ENCODE results near the gene CFAP157.
A peak's percentile ranks its signal among the peaks of the same experiment; 100 is the strongest.

Gene CFAP157

DNA sequence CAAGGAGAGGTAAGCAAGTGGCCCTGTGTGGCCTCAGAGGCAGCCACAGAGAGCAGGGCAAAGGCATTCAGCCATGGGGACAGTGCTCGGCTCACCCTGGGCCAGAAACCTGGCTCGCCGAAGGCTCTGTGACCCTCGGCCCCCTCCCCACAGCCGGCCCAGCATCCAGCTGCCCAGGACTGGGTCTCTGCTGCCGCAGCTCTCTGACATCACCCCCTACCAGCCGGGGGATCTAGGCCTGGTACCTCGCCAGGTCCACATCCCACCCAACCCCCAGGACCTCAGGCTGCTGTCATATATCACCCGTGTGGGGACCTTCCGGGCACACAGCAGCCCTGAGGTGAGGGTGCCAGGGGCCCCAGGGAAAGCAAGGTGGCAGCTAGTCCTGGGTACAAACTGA, 6.1 kb downstream of the CFAP157 start:
- Histone ChIP-seq H3F3A (ENCODE audit: insufficient read depth, low read length) (no peaks in the 10 kb centered on the region), H3K36me3 (replicated peaks; ENCODE audit: insufficient read depth, low read length) (no peaks in the 10 kb centered on the region), H3K4me2 (ENCODE audit: low read depth, low read length) (no peak overlapping the region), H3K27me3 (replicated peaks; ENCODE audit: insufficient read depth, low read length) (no peaks in the 10 kb centered on the region), H3K4me1 (ENCODE audit: low read length) (no peaks in the 10 kb centered on the region), H3K9me3 (replicated peaks; ENCODE audit: insufficient read depth, low read length) (no peaks in the 10 kb centered on the region), H4K20me1 (ENCODE audit: insufficient read depth, low read length) (no peaks in the 10 kb centered on the region), H3K27ac (ENCODE audit: low read length) (no peak overlapping the region), H3K4me3 (ENCODE audit: low read length) (no peak overlapping the region), H3K9me2 (replicated peaks; ENCODE audit: insufficient read depth, low read length) (no peaks in the 10 kb centered on the region), H3K79me2 (ENCODE audit: low read length) (no peaks in the 10 kb centered on the region), H2AFZ (ENCODE audit: low read length) (no peak overlapping the region), H3K9ac (ENCODE audit: low read length) (no peak overlapping the region)
- no peak for DNase-seq
- TF ChIP-seq EZH2 (optimal IDR thresholded peaks at IDR 0.05; ENCODE audit: low read depth, low read length), result no peak
- TF ChIP-seq EZH2phosphoT487 (IDR thresholded peaks at IDR 0.05; ENCODE audit: low read length), result no peak

- H3K27me3 ChIP-seq (replicated peaks; ENCODE audit: insufficient read depth, low read length), result no peaks in the 10 kb centered on the region
- no peak overlapping the region for H3K4me3 ChIP-seq (ENCODE audit: low read length)
- peak overlapping the region; percentile 51; the same call in 1 of the 2 replicates for H3K4me2 ChIP-seq (ENCODE audit: low read depth, low read length)
- no peaks in the 10 kb centered on the region for H3K4me1 ChIP-seq (ENCODE audit: low read length)
- TF ChIP-seq, protein P1, sequence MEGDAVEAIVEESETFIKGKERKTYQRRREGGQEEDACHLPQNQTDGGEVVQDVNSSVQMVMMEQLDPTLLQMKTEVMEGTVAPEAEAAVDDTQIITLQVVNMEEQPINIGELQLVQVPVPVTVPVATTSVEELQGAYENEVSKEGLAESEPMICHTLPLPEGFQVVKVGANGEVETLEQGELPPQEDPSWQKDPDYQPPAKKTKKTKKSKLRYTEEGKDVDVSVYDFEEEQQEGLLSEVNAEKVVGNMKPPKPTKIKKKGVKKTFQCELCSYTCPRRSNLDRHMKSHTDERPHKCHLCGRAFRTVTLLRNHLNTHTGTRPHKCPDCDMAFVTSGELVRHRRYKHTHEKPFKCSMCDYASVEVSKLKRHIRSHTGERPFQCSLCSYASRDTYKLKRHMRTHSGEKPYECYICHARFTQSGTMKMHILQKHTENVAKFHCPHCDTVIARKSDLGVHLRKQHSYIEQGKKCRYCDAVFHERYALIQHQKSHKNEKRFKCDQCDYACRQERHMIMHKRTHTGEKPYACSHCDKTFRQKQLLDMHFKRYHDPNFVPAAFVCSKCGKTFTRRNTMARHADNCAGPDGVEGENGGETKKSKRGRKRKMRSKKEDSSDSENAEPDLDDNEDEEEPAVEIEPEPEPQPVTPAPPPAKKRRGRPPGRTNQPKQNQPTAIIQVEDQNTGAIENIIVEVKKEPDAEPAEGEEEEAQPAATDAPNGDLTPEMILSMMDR (IDR thresholded peaks at IDR 0.05; ENCODE audit: low read length), result no peak
- no peak for TF ChIP-seq EZH2phosphoT487 (IDR thresholded peaks at IDR 0.05; ENCODE audit: low read length)
- no peak for TF ChIP-seq EZH2 (optimal IDR thresholded peaks at IDR 0.05; ENCODE audit: low read depth, low read length)
- no peak overlapping the region for H3K9ac ChIP-seq (ENCODE audit: low read length)
- DNase-seq, result no peak
- no peaks in the 10 kb centered on the region for H3K9me2 ChIP-seq (replicated peaks; ENCODE audit: insufficient read depth, low read length)
- no peak overlapping the region for H3K27ac ChIP-seq (ENCODE audit: low read length)
- no peaks in the 10 kb centered on the region for H3K36me3 ChIP-seq (replicated peaks; ENCODE audit: insufficient read depth, low read length)
- H3K79me2 ChIP-seq (ENCODE audit: low read length), result no peaks in the 10 kb centered on the region
- no peaks in the 10 kb centered on the region for H3F3A ChIP-seq (ENCODE audit: insufficient read depth, low read length)
- H4K20me1 ChIP-seq (ENCODE audit: insufficient read depth, low read length), result no peaks in the 10 kb centered on the region
- H2AFZ ChIP-seq (ENCODE audit: low read length), result no peak overlapping the region
- H3K9me3 ChIP-seq (replicated peaks; ENCODE audit: insufficient read depth, low read length), result no peaks in the 10 kb centered on the region
These were observed 7.4 kb downstream of the CFAP157 start for GRCh38 chr9:127714020-127714750.

DNA sequence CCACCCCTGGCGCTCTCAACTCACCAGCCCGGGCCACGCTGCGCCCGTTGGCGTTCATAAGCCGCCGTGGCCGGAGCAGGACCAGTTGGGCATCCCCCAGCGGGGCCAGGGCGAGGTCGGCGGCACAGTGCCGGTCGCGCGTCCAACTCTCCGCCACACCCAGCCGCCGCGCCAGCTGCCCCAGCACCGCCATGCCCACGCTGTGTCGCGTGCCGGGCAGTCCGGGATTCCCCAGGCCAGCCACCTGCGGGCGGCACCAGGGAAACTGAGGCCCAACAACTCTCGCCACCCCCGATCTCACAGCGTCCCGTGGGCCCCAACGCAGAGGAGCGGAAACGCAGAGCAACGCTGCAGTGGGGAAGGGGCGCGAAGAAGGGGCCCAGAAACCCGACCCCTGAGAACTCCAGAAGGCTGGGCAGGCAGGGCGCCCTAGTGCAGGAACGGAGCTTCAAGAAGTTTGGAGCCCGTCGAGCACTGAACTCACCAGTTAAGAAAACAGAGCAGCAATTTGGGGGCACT, 8.2 kb downstream of the CFAP157 start:
- Histone ChIP-seq H3K36me3 (replicated peaks; ENCODE audit: insufficient read depth, low read length) (no peaks in the 10 kb centered on the region), H3K79me2 (ENCODE audit: low read length) (no peaks in the 10 kb centered on the region), H3K4me2 (ENCODE audit: low read depth, low read length) (peak overlapping the region; percentile 73), H4K20me1 (ENCODE audit: insufficient read depth, low read length) (no peaks in the 10 kb centered on the region), H3F3A (ENCODE audit: insufficient read depth, low read length) (no peaks in the 10 kb centered on the region), H3K9ac (ENCODE audit: low read length) (peak overlapping the region; percentile 66), H3K9me2 (replicated peaks; ENCODE audit: insufficient read depth, low read length) (no peaks in the 10 kb centered on the region), H3K4me3 (ENCODE audit: low read length) (peak overlapping the region; percentile 80), H3K9me3 (replicated peaks; ENCODE audit: insufficient read depth, low read length) (no peaks in the 10 kb centered on the region), H2AFZ (ENCODE audit: low read length) (peak overlapping the region; percentile 89), H3K27me3 (replicated peaks; ENCODE audit: insufficient read depth, low read length) (no peaks in the 10 kb centered on the region), H3K27ac (ENCODE audit: low read length) (peak overlapping the region; percentile 2; the same call in 1 of the 2 replicates), H3K4me1 (ENCODE audit: low read length) (no peaks in the 10 kb centered on the region)
- DNase-seq, result peak; percentile 7
- TF ChIP-seq EZH2phosphoT487 (IDR thresholded peaks at IDR 0.05; ENCODE audit: low read length) (no peak), EZH2 (optimal IDR thresholded peaks at IDR 0.05; ENCODE audit: low read depth, low read length) (no peak)
- TF ChIP-seq, protein P1 (IDR thresholded peaks at IDR 0.05; ENCODE audit: low read length), result no peak

Data from MM.1S (cell line).